GM18951 (cell line): ENCODE results near the gene SELENOI.

Experiments used
- POLR2A ChIP-seq: IDR thresholded peaks from 4 replicates; pipeline ENCODE4 v1.6.1; 2011; ENCODE audit warnings: mild to moderate bottlenecking; ENCODE audit not compliant: insufficient read length, insufficient read depth; ENCODE audit errors: extremely low read depth
- in situ Hi-C: fragments of 300-500 bp; cut with MboI; formaldehyde crosslinking; loops from one replicate; pipeline ENCODE4 v1.12.0; 2022; ENCODE audit warnings: low sequenced_read_pairs, mixed read lengths, inconsistent platforms; ENCODE audit not compliant: unreplicated experiment

SELENOI gene

DNA sequence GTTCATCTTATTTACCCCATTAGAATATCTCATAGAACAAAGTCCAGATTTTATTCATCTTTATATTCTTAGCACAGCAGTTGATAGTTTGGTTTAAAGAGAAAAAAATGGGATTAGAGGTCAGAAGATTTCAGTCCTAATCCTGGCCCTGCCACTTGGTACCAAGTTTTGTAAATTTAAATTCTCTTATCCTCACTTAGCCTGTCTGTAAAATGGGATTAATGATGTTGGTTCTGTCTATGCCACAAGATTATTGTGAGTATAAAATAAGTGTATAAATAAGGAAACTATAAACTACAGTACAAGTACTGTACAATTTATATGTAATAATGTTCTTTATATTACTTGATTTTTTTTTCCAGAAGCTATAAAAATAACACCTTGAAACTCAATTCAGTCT is 38.7 kb downstream of the SELENOI start:
- in situ Hi-C loops = no loop called here
- no peak for TF ChIP-seq POLR2A

DNA sequence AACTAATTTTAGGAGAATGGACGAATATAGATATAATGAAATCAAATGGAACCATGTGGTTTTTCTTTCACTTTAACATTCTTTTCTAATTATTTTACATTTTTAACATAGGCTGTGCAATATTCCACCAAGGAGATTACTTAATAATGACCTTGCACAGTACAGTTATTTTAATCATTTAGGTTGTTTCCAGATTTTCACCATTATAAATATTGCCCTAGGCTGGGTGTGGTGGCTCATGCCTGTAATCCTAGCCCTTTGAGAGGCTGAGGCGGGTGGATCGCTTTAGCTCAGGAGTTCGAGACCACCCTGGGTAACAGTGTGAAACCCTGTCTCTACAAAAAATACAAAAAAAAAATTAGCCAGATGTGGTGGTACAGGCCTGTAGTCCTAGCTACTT is 41.2 kb downstream of the SELENOI start:
- TF ChIP-seq POLR2A = no peak
- in situ Hi-C loops = no loop called here

DNA sequence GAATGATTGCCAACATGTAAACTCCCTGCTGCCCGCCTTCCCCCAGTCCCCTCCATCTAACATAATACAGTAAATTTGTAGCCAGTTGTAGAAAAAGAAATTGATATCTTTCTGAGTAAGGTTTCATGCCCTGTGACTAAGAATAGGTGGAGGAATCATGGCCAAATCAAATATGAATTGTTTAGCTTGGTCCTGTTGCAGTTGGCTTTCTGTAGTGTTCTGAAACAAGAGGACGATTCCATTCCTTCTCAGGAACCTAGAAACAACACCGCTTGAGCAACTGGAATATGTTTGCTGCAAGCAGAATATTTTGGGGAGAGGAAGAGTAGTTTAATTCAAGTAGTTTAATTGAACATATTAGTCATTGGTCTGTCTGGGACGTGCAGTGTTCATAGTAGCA is 48.8 kb downstream of the SELENOI start:
- in situ Hi-C loops = no loop called here
- no peak for TF ChIP-seq POLR2A

DNA sequence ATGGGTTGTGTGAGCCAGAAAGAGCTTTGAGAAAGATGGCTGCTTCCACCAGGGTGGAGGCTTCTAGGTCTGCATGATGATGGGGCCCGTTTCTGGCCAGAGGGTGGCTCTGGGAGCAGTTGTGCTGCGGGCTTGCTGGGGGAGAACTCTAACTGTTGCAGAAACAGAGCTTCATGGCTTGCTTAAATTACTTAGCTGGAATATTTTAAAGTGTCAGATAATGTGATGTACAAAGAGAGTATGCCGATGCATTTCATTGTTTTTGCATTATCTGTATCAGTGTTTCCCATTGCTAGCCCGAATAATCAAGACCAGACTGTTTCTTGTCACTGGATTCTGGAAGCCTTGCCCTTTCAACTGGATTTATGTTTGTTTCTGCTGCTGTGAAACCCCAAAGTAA is 49.5 kb downstream of the SELENOI start:
- in situ Hi-C loops = no loop called here
- no peak for TF ChIP-seq POLR2A

DNA sequence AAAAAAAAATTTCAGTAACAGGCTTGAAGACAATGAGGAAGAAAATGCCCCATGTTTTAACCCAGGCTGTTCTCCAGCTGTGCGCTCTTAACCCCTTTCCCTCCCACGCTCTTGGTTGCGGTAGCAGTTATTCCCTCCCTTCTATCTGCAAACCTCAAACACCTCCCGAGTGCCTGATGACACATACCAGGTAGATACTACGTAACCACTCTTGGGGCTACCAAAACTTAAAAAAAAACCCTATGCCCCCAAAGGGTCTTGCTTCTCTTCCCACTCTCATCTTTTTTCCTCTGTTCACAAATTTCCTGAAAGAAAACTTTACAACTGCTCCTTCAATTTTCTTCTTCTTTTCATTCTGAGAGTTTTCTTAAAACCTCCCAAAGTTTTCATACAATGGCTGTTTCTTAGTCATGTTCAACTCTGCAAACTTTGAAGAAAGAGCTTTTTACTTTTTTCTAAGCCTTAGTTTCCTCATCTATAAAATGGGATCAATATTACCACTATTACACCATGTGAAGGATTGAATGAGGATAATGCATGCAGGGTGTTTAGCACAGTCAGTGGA is 50.9 kb downstream of the SELENOI start:
- in situ Hi-C loops = no loop called here
- TF ChIP-seq POLR2A = no peak

DNA sequence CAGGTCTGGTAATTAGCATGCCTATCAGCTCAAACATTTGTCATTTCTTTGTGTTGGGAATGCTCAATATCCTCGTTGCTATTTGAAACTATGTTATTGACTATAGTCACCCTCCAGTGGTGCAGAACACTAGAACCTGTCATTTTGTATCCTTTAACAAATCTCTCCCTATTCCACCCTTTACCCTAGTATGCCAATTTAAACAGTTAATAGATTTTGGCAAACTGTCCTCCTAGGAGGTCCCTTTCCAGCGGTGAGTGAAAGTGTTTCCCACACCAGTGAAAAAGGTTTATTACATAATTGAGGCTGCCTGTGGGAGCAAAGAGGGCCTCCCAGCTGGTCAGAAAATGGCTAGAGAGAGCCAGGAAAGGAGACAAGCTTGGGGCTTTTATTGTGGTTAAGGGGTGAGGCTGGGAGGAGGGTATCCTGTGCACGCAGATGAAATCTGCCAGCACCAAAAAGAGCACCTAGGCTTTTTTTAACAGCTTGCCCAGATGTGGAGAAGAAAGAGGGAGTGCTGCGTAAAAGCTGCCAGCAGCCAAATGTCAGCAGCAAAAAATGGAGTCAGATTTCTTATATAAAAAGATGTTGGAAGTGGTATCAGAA is 53.9 kb downstream of the SELENOI start:
- in situ Hi-C loops = no loop called here
- no peak for TF ChIP-seq POLR2A

DNA sequence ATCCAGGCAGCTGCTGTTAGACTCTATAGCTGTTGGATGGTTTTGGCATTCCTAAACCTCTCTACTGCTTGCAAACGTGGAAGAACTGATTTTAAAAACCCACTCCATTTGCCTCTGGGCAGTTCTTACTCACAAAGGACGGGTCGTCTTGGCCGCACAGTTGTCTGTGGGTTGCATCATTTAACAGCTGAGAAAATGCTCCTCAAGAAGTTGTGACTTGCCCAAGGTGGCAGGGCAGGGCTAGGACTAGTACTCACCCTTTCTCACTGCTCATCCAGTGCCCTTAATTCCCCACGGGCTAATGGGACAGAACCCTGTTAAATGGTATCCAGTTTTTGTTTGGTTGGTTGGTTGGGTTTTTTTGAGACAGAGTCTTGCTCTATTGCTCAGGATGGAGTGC is 54.8 kb downstream of the SELENOI start:
- TF ChIP-seq POLR2A = no peak
- in situ Hi-C loops = no loop called here

DNA sequence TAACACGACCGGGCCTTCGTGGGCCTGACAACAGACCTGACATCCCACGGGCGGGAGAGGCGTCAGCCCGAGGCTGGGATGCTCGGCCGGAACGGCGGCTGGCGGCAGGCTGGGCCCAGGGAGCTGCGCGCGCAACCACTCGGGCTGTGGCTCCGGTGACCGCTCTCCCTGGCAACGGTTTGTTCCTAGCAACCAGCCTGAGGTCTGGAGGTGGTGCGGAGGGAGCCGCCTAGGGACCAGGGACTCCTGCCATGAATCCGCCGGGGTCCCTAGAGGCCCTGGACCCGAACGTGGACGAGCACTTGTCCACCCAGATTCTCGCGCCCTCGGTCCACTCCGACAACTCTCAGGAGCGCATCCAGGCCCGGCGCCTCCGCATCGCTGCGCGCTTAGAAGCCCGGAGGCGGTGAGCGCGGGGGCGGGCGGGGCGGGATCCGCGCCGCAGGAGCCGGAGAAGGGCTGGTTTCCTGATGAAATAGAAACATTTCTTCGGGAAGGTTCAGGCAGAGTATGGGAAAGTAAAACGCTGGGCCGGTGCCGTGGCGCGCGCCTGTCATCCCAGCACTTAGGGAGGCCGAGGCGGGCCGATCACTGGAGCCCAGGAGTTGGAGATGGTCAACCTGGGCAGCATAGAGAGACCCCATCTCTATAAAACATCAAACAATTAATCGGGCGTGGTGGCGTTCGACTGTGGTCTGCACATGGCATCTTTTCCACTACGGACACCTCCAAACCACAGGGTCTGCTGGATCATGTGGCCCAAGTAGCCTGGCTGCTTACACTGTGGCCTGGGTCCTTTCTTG is 56.0 kb downstream of the SELENOI start, which contains the start of gene DRC1:
TSS of gene DRC1 (plus strand) at position 182 of the 803 bp plus-strand sequence. CDS start at position 252, 70 bp downstream.
- no peak for TF ChIP-seq POLR2A
- in situ Hi-C loops = no loop called here

DNA sequence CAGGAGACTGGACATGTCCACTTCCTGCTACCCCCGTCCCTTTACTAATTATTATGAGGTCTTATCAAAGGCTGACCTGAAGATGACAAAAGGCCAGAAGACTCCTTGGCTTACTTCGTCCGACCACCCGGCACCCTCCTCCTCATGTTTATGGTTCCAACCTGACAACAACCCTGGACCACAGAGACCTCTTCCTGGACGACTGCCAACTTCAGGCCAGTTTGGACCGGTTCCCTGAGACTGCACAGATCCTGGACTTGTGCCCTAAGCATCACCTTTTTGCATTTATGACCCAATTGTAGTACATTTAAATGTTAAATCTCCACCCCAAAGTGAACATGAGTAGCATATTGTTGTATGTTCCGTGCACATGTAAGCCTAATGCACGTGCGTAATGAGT is 61.6 kb downstream of the SELENOI start:
- TF ChIP-seq POLR2A = no peak
- in situ Hi-C loops = no loop called here

DNA sequence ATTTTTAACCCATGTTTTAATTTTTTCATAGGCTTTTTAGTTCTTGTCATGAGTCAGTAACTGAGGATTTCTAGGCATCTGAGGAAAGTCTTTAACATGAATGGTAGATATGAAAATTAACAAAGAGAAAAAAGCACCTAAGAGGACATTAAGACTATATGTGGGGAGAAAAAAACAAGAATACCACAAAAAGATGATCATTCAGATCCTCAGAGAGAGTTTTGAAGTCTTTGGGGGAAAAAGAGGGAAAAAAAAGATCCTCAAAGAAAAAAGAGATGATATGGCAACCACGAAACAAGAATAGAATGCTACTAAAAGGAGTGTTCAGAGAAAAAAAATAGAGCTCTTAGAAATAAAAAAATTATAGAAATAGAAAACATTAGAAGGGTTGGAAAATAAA is 63.8 kb downstream of the SELENOI start:
- no peak for TF ChIP-seq POLR2A
- in situ Hi-C loops = no loop called here

DNA sequence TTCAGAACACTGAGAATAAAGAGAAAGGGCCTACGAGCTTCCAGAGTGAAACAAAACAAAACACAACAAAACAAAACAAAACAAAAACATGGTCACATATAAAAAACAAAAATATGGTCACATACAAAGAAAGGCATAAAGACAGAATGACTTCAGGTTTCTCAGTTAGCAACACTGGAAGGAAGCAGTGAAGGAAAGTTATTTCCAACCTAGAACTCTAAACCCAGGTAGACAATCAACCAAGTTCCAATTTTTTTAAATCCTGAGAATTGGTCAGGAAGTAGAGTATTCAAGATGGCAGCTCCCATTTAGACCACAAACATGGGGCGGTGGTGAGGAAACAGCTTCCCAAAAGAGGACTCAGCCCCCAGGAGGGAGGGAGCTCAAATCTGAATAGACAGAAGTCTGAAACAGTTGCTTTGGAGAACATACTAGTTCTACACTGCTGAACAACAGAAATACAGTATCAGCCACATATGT is 64.9 kb downstream of the SELENOI start:
- TF ChIP-seq POLR2A = no peak
- in situ Hi-C loops = no loop called here

DNA sequence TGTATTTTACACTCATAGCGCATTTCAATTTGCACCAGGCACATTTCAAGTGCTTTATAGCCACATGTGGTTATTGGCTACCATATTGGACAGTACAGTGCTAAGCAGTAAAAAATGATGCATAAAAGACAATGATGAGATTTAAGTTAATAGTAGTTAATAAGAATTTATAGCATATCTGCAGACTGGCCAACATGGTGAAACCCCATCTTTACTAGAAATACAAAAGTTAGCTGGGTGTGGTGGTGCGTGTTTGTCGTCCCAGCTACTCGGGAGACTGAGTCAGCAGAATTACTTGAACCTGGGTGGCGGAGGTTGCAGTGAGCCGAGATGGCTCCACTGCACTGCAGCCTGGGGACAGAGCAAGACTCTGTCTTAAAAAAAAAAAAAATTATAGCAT is 65.5 kb downstream of the SELENOI start:
- TF ChIP-seq POLR2A = no peak
- in situ Hi-C loops = no loop called here

DNA sequence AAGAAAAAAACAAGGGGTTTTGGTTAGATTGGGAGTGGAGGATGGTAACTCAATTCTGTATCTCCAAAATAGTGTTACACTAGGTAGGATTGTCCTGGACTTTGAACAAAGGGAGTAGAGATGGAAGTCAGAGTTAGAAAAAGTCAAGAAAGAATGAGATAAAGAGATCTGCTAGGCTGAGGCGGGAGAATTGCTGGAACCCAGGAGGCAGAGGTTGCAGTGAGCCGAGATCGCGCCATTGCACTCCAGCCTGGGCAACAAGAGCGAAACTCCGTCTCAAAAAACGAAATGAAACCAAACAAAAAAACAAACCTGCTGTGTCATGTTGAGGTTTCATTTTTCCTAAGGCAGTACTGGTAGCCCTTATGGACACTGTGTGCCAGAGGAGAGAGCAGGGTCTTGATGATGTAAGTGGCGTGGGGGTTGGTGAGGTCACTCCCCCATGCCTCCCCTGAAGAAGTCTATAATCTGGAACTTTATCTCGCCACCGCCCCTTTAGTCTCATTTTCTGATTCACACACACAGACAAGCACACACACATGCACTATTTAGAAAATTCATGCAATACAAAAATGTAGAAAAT is 66.2 kb downstream of the SELENOI start:
- in situ Hi-C loops = no loop called here
- TF ChIP-seq POLR2A = peak; percentile 35
